K562 (cell line): ENCODE results near the gene SEC22A. TPM values are rescaled to one million over a fixed set of nuclear protein-coding genes. Genes with fewer than 3 reads are reported as not detected.

Source experiments
- ARID3B ChIP-seq: fragments of 250-450 bp; sonication (Bioruptor Pico); IDR thresholded peaks from 2 replicates; pipeline ENCODE4 v1.4.0; 2020; ENCODE audit warnings: borderline replicate concordance
- FOXA1 ChIP-seq: fragments of 450-650 bp; IDR thresholded peaks from 2 replicates; pipeline ENCODE4 v1.6.1; 2016; ENCODE audit warnings: mild to moderate bottlenecking, borderline replicate concordance
- HDAC6 ChIP-seq: IDR thresholded peaks from 2 replicates; pipeline ENCODE4 v1.6.1; 2012; ENCODE audit warnings: low read depth, mild to moderate bottlenecking, control low read depth, inconsistent platforms, low read length, moderate library complexity
- PTBP1 ChIP-seq: fragments of 200-400 bp; formaldehyde crosslinking; IDR thresholded peaks from 2 replicates; pipeline ENCODE4 v1.6.1; 2017; ENCODE audit warnings: low read depth, low read length
- REST ChIP-seq, 2 experiments: fragments of 450-650 bp; formaldehyde crosslinking in 1 of 2; IDR thresholded peaks; 2 replicates each; pipeline versions ENCODE4 v1.4.0 to v1.6.1; 2014 to 2020; ENCODE audit warnings: mild to moderate bottlenecking in 2 of 2, borderline replicate concordance in 1 of 2, low read depth in 1 of 2
- TEAD4 ChIP-seq, 2 experiments: sonication (generic) in 1 of 2; formaldehyde crosslinking in 1 of 2; IDR thresholded peaks; 2 replicates each; pipeline versions ENCODE4 v1.6.1 to v1.8.0; 2012 to 2022; ENCODE audit warnings: borderline replicate concordance in 1 of 2, inconsistent platforms in 1 of 2, low read length in 1 of 2, mild to moderate bottlenecking in 1 of 2, missing genetic modification reagents in 1 of 2
- TGIF2 ChIP-seq: sonication (generic); formaldehyde crosslinking; IDR thresholded peaks from 2 replicates; pipeline ENCODE4 v1.8.1; 2022; ENCODE audit warnings: mild to moderate bottlenecking, missing genetic modification reagents, moderate library complexity
- ZNF778 ChIP-seq: fragments of 450-650 bp; formaldehyde crosslinking; IDR thresholded peaks from 2 replicates; pipeline ENCODE4 v1.4.0; 2020; ENCODE audit warnings: mild to moderate bottlenecking, moderate library complexity
- polyA plus RNA-seq, 8 experiments: library from polyadenylated mRNA; depleted of rRNA in 4 of 8; stranded (reverse) in 5 of 8; unstranded in 3 of 8; fragments of >200 nt; fragmentation: Nextera tagmentation in 2 of 8; fragmentation: Illumina TruSeq in 1 of 8; extraction: Ambion mirVana in 2 of 8; extraction: Trizol in 1 of 8; gene quantifications; 2 replicates each; pipeline versions ENCODE4 v1.2.1 to v1.2.3, GENCODE V29; 2011 to 2014; ENCODE audit warnings: inconsistent platforms in 1 of 8, missing spikeins in 1 of 8
- total RNA-seq, 7 experiments: library from RNA; depleted of rRNA in 6 of 7; stranded (reverse); fragments of >200 nt in 6 of 7; fragmentation: Illumina TruSeq in 2 of 7; extraction: Trizol in 2 of 7; gene quantifications; 2 replicates each; pipeline versions ENCODE4 v1.2.1 to v1.2.3, GENCODE V29; 2011 to 2021; ENCODE audit warnings: low replicate concordance in 1 of 7

The SEC22A gene
- total and polyA plus RNA-seq, 9 of the 15 experiments (the other 6 are each of a cell fraction or from before 2014, with no cell fraction given) = 7.9 to 44.5 (median 20.5) TPM

GRCh38 chr3:123283074-123283473 lies 81.3 kb downstream of the SEC22A start (continued):
- TF ChIP-seq REST (IDR thresholded peaks at IDR 0.05; ENCODE audit: borderline replicate concordance) = no peak
- TF ChIP-seq REST (CRISPR knock-in tag; IDR thresholded peaks at IDR 0.05; ENCODE audit: low read depth) = no peak
- no peak for TF ChIP-seq ARID3B (CRISPR knock-in tag)
- no peak for TF ChIP-seq HDAC6
- TF ChIP-seq FOXA1 = no peak
- no peak for TF ChIP-seq TGIF2
- TF ChIP-seq TEAD4 (IDR thresholded peaks at IDR 0.05; ENCODE audit: low read length) = no peak
- no peak for TF ChIP-seq TEAD4 (CRISPR knock-in tag; IDR thresholded peaks at IDR 0.05; ENCODE audit: borderline replicate concordance)
- no peak for TF ChIP-seq ZNF778 (CRISPR knock-in tag)
- TF ChIP-seq PTBP1 = no peak
